Measurements from ENCODE around the gene SLC9A9.

Gene SLC9A9

DNA sequence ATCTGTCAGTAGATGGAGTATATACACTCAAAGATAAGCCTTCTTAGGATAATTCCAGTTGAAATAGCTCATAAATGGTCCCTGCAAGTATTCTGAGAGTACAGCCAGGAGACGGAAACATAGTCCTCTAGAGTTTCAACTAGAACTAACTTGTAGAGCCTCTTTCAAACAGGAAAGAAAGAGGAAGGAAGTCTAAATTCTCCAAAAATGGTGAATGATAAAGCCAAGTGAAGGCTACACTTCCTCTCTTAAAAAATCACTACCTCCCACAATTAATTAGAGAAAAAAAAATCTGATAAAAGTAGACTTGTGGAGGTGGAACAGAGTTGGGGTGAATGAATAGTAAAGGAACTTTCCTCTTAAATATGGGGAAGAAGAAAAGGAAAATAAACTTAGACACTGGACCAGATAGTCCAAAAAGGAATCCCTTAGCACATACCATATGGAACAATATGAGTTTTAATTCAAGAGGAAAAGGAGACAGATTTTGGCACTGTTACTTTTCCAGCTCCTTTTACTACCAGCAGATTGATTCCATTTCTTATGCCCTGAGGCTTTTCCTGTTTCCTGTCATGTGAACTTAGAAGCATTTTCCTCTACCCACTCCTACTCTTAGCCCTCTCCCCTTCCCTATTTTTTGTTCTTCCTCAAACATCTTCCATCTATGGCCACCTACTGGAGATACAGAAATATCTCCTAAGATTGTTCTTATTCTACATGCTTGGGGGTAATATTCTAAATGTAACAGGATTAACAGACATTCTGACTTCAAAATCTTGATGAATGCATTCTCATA is 521.1 kb downstream of the SLC9A9 start:
- no peaks in the 10 kb centered on the region for H4K20me1 ChIP-seq (ENCODE audit: insufficient read depth, low read length)
- H3K36me3 ChIP-seq (replicated peaks; ENCODE audit: insufficient read depth, low read length) = no peaks in the 10 kb centered on the region
- no peaks in the 10 kb centered on the region for H3K27me3 ChIP-seq (replicated peaks; ENCODE audit: insufficient read depth, low read length)
- no peaks in the 10 kb centered on the region for H3K9me2 ChIP-seq (replicated peaks; ENCODE audit: insufficient read depth, low read length)
- no peak overlapping the region for H3K4me2 ChIP-seq (ENCODE audit: low read depth, low read length)
- H3K9ac ChIP-seq (ENCODE audit: low read length) = no peak overlapping the region
- TF ChIP-seq, protein P1, sequence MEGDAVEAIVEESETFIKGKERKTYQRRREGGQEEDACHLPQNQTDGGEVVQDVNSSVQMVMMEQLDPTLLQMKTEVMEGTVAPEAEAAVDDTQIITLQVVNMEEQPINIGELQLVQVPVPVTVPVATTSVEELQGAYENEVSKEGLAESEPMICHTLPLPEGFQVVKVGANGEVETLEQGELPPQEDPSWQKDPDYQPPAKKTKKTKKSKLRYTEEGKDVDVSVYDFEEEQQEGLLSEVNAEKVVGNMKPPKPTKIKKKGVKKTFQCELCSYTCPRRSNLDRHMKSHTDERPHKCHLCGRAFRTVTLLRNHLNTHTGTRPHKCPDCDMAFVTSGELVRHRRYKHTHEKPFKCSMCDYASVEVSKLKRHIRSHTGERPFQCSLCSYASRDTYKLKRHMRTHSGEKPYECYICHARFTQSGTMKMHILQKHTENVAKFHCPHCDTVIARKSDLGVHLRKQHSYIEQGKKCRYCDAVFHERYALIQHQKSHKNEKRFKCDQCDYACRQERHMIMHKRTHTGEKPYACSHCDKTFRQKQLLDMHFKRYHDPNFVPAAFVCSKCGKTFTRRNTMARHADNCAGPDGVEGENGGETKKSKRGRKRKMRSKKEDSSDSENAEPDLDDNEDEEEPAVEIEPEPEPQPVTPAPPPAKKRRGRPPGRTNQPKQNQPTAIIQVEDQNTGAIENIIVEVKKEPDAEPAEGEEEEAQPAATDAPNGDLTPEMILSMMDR (IDR thresholded peaks at IDR 0.05; ENCODE audit: low read length) = no peak
- TF ChIP-seq EZH2 (optimal IDR thresholded peaks at IDR 0.05; ENCODE audit: low read depth, low read length) (no peak), EZH2phosphoT487 (IDR thresholded peaks at IDR 0.05; ENCODE audit: low read length) (no peak)
- H3K9me3 ChIP-seq (replicated peaks; ENCODE audit: insufficient read depth, low read length) = no peaks in the 10 kb centered on the region
- no peak overlapping the region for H3K4me3 ChIP-seq (ENCODE audit: low read length)
- no peak overlapping the region for H2AFZ ChIP-seq (ENCODE audit: low read length)
- no peaks in the 10 kb centered on the region for H3K79me2 ChIP-seq (ENCODE audit: low read length)
- no peak for DNase-seq
- H3K27ac ChIP-seq (ENCODE audit: low read length) = no peak overlapping the region
- no peaks in the 10 kb centered on the region for H3K4me1 ChIP-seq (ENCODE audit: low read length)
- H3F3A ChIP-seq (ENCODE audit: insufficient read depth, low read length) = no peaks in the 10 kb centered on the region

DNA sequence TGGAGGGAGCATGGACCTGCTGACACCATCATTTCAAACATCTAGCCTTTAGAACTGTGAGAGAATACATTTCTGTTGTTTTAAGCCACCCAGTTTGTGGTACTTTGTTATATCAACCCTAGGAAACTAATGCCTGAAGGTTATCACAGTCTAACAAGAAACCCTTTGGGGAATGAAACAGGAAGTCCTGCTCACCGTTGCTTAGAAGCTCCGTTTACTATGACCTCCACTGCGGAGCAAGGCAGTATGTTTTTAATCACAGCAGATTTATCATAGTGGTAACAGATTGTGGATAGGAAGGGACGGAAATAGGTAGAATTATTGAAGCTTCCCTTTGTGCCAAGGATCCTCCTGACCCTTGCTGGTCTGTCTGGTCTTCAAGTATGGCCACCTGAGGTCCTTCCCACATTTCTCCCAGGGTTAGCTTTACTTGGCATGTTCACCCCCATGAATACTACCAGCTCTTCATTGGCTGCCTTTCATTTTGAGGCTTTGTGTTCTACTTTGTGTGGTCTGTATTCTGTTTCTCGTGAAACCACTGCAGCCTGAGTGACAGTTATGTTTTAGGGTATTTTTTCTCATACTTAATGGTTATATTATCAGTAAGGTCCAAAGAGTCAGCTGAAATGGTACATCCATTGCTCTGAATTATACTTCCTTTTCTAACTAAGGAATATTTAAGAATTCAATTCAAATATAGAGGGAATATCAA is 527.1 kb downstream of the SLC9A9 start:
- Histone ChIP-seq H3K27me3 (replicated peaks; ENCODE audit: insufficient read depth, low read length) (no peaks in the 10 kb centered on the region), H3K9ac (ENCODE audit: low read length) (no peak overlapping the region), H3K4me3 (ENCODE audit: low read length) (no peak overlapping the region), H3K27ac (ENCODE audit: low read length) (no peak overlapping the region), H4K20me1 (ENCODE audit: insufficient read depth, low read length) (no peaks in the 10 kb centered on the region), H3K9me2 (replicated peaks; ENCODE audit: insufficient read depth, low read length) (no peaks in the 10 kb centered on the region), H3K79me2 (ENCODE audit: low read length) (no peaks in the 10 kb centered on the region), H3F3A (ENCODE audit: insufficient read depth, low read length) (no peaks in the 10 kb centered on the region), H3K36me3 (replicated peaks; ENCODE audit: insufficient read depth, low read length) (no peaks in the 10 kb centered on the region), H3K4me1 (ENCODE audit: low read length) (no peaks in the 10 kb centered on the region), H3K4me2 (ENCODE audit: low read depth, low read length) (no peak overlapping the region), H3K9me3 (replicated peaks; ENCODE audit: insufficient read depth, low read length) (no peaks in the 10 kb centered on the region), H2AFZ (ENCODE audit: low read length) (no peak overlapping the region)
- no peak for DNase-seq
- TF ChIP-seq EZH2 (optimal IDR thresholded peaks at IDR 0.05; ENCODE audit: low read depth, low read length) (no peak), EZH2phosphoT487 (IDR thresholded peaks at IDR 0.05; ENCODE audit: low read length) (no peak)
- TF ChIP-seq, protein P1 (IDR thresholded peaks at IDR 0.05; ENCODE audit: low read length) = no peak

DNA sequence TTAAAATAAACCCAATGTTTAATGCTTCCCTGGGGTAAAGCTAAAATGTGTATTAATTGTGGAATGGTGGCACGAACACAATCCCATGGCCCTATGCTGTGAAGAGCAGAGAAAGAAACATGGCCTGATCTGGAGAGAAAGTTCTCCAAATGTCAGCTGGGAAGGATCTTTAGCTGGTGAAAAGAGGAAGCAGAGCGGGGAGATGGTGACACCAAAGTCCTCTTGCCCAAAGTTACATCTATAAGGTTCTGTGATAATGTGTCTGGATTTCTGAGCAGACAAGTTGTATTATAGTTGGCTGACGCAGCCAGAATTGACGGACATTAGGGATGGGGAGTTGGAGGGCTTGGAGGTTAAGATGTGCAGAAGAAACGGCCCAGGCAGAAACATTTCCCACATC is 532.5 kb downstream of the SLC9A9 start:
- TF ChIP-seq, protein P1 (IDR thresholded peaks at IDR 0.05; ENCODE audit: low read length) = no peak
- TF ChIP-seq EZH2phosphoT487 (IDR thresholded peaks at IDR 0.05; ENCODE audit: low read length) (no peak), EZH2 (optimal IDR thresholded peaks at IDR 0.05; ENCODE audit: low read depth, low read length) (no peak)
- Histone ChIP-seq H3K4me2 (ENCODE audit: low read depth, low read length) (no peak overlapping the region), H3K9me3 (replicated peaks; ENCODE audit: insufficient read depth, low read length) (no peaks in the 10 kb centered on the region), H3K27me3 (replicated peaks; ENCODE audit: insufficient read depth, low read length) (no peaks in the 10 kb centered on the region), H3K4me1 (ENCODE audit: low read length) (no peaks in the 10 kb centered on the region), H3K27ac (ENCODE audit: low read length) (no peak overlapping the region), H3K9me2 (replicated peaks; ENCODE audit: insufficient read depth, low read length) (no peaks in the 10 kb centered on the region), H3K79me2 (ENCODE audit: low read length) (no peaks in the 10 kb centered on the region), H4K20me1 (ENCODE audit: insufficient read depth, low read length) (no peaks in the 10 kb centered on the region), H2AFZ (ENCODE audit: low read length) (no peak overlapping the region), H3F3A (ENCODE audit: insufficient read depth, low read length) (no peaks in the 10 kb centered on the region), H3K4me3 (ENCODE audit: low read length) (no peak overlapping the region), H3K36me3 (replicated peaks; ENCODE audit: insufficient read depth, low read length) (no peaks in the 10 kb centered on the region), H3K9ac (ENCODE audit: low read length) (no peak overlapping the region)
- DNase-seq = no peak
